Panc1 (cell line): Measurements from ENCODE around the gene MYOZ2. TPM values are rescaled to one million over a fixed set of nuclear protein-coding genes. Genes with fewer than 3 reads are reported as not detected.

Source experiments
- ATAC-seq: fragments of 200-7000 bp; cut with Tn5 transposase; 2 replicates; pipeline ENCODE4 v1.9.1; 2020; ENCODE audit warnings: mild to moderate bottlenecking, moderate library complexity
- BruUV-seq: library from RNA; stranded (reverse); fragments of 400-500 nt; replicated peaks from 2 replicates; lab custom pipeline; 2021; lab: Mats Ljungman, UMichigan
- CTCF ChIA-PET: fragments of 300-600 bp; sonication (Branson Sonifier 250); formaldehyde crosslinking; loops from one replicate; lab custom pipeline; 2022; ENCODE audit warnings: antibody characterized with exemption; lab: Charles Lee
- POLR2A ChIA-PET: fragments of 300-600 bp; sonication (Branson Sonifier 250); formaldehyde crosslinking; loops from one replicate; lab custom pipeline; 2022; ENCODE audit warnings: antibody characterized with exemption; lab: Charles Lee
- DNase-seq: peaks from one replicate; pipeline ENCODE4 v3.0.0-alpha.2; 2010; ENCODE audit warnings: low read depth, low spot score
- H3K27ac ChIP-seq: 2 replicates; pipeline ENCODE4 v1.5.1; 2011; ENCODE audit warnings: mild to moderate bottlenecking, low read length, inconsistent platforms
- H3K27me3 ChIP-seq: fragments of 200-500 bp; sonication (Bioruptor generic); 2 replicates; pipeline ENCODE4 v1.6.0; 2014; ENCODE audit warnings: low read length, inconsistent platforms; ENCODE audit not compliant: control insufficient read depth, insufficient read depth
- H3K36me3 ChIP-seq: fragments of 200-500 bp; sonication (Bioruptor generic); 2 replicates; pipeline ENCODE4 v1.5.1; 2014; ENCODE audit warnings: inconsistent platforms, mild to moderate bottlenecking, low read length, moderate library complexity; ENCODE audit not compliant: control insufficient read depth, insufficient read depth
- H3K4me1 ChIP-seq: 2 replicates; pipeline ENCODE4 v1.5.1; 2011; ENCODE audit warnings: inconsistent platforms, mild to moderate bottlenecking, low read length, moderate library complexity; ENCODE audit not compliant: control insufficient read depth, insufficient read depth
- H3K4me3 ChIP-seq, 2 experiments: 2 replicates each; pipeline ENCODE4 v1.5.1; 2011 to 2012; ENCODE audit warnings: low read depth in 2 of 2, low read length in 2 of 2, mild to moderate bottlenecking in 2 of 2, inconsistent platforms in 1 of 2, moderate library complexity in 1 of 2
- H3K9me3 ChIP-seq: fragments of 200-500 bp; sonication (Bioruptor generic); 2 replicates; pipeline ENCODE4 v1.5.1; 2014; ENCODE audit warnings: low read depth, mild to moderate bottlenecking, inconsistent platforms, low read length, moderate library complexity; ENCODE audit not compliant: control insufficient read depth, insufficient read depth
- CTCF ChIP-seq: fragments of 450-650 bp; IDR thresholded peaks from 2 replicates; pipeline ENCODE4 v1.5.1; 2017; ENCODE audit warnings: mild to moderate bottlenecking
- POLR2AphosphoS5 ChIP-seq: IDR thresholded peaks from 2 replicates; pipeline ENCODE4 v1.6.1; 2012; ENCODE audit warnings: mild to moderate bottlenecking, low read depth, low read length, moderate library complexity
- SIN3A ChIP-seq: IDR thresholded peaks from 2 replicates; pipeline ENCODE4 v1.6.1; 2012; ENCODE audit warnings: low read depth, mild to moderate bottlenecking, low read length, moderate library complexity, borderline replicate concordance; ENCODE audit not compliant: insufficient read depth
- TCF7L2 ChIP-seq: IDR thresholded peaks from 2 replicates; pipeline ENCODE4 v1.6.1; 2011; ENCODE audit warnings: mild to moderate bottlenecking, low read depth, low read length, inconsistent platforms
- in situ Hi-C: cut with HindIII; loops from 2 replicates; pipeline ENCODE4 v1.10.0; 2016; ENCODE audit warnings: low sequenced_read_pairs, low pct_unique_long_range_greater_than_20kb
- intact Hi-C: fragments of 100-400 bp; cut with micrococcal nuclease; formaldehyde crosslinking; loops from one replicate; pipeline ENCODE4 v1.10.0; 2022; ENCODE audit not compliant: unreplicated experiment
- total RNA-seq: library from RNA; stranded (reverse); gene quantifications from one replicate; pipeline ENCODE4 v1.2.1, GENCODE V29; 2021; ENCODE audit not compliant: unreplicated experiment
- TF ChIP-seq, protein P1 (sequence below), 2 experiments: IDR thresholded peaks; 2 replicates each; pipeline ENCODE4 v1.6.1; 2011 to 2012; ENCODE audit warnings: low read depth in 2 of 2, control low read depth in 1 of 2, low read length in 1 of 2, mild to moderate bottlenecking in 1 of 2, moderate library complexity in 1 of 2; ENCODE audit not compliant: insufficient read depth in 1 of 2

MYOZ2 gene
- total RNA-seq, 1 experiment from 2014 or later = not detected

- H3K4me1 ChIP-seq = no peaks in the 10 kb centered on the region
- no peaks in the 10 kb centered on the region for H3K27me3 ChIP-seq
- H3K4me3 ChIP-seq = no peak overlapping the region
- no peak for ATAC-seq
- ChIA-PET POLR2A (no interaction called here), CTCF (no interaction called here)
- TF ChIP-seq, protein P1, sequence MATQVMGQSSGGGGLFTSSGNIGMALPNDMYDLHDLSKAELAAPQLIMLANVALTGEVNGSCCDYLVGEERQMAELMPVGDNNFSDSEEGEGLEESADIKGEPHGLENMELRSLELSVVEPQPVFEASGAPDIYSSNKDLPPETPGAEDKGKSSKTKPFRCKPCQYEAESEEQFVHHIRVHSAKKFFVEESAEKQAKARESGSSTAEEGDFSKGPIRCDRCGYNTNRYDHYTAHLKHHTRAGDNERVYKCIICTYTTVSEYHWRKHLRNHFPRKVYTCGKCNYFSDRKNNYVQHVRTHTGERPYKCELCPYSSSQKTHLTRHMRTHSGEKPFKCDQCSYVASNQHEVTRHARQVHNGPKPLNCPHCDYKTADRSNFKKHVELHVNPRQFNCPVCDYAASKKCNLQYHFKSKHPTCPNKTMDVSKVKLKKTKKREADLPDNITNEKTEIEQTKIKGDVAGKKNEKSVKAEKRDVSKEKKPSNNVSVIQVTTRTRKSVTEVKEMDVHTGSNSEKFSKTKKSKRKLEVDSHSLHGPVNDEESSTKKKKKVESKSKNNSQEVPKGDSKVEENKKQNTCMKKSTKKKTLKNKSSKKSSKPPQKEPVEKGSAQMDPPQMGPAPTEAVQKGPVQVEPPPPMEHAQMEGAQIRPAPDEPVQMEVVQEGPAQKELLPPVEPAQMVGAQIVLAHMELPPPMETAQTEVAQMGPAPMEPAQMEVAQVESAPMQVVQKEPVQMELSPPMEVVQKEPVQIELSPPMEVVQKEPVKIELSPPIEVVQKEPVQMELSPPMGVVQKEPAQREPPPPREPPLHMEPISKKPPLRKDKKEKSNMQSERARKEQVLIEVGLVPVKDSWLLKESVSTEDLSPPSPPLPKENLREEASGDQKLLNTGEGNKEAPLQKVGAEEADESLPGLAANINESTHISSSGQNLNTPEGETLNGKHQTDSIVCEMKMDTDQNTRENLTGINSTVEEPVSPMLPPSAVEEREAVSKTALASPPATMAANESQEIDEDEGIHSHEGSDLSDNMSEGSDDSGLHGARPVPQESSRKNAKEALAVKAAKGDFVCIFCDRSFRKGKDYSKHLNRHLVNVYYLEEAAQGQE (IDR thresholded peaks at IDR 0.05; ENCODE audit: insufficient read depth in 1 of 2, low read depth in 2 of 2, low read length in 1 of 2) = no peak
- TF ChIP-seq TCF7L2 = no peak
- TF ChIP-seq SIN3A = no peak
- no peak for TF ChIP-seq POLR2AphosphoS5
- TF ChIP-seq CTCF = no peak
- no TSS peak for BruUV-seq
- no peak for DNase-seq
- no peak overlapping the region for H3K27ac ChIP-seq
- no peaks in the 10 kb centered on the region for H3K9me3 ChIP-seq
- intact Hi-C loops = no loop called here
- H3K36me3 ChIP-seq = no peaks in the 10 kb centered on the region
- in situ Hi-C loops = no loop called here
Measured at GRCh38 chr4:119099227-119099810, 36.3 kb upstream of the MYOZ2 start.

- Histone ChIP-seq H3K9me3 (no peaks in the 10 kb centered on the region), H3K27me3 (no peaks in the 10 kb centered on the region), H3K4me1 (no peaks in the 10 kb centered on the region), H3K4me3 (no peak overlapping the region), H3K36me3 (no peaks in the 10 kb centered on the region), H3K27ac (no peak overlapping the region)
- DNase-seq = no peak
- intact Hi-C loops (no loop called here), in situ Hi-C loops (no loop called here)
- POLR2A ChIA-PET = no interaction called here
- ATAC-seq = no peak
- TF ChIP-seq CTCF (no peak), SIN3A (no peak), TCF7L2 (no peak), POLR2AphosphoS5 (no peak)
- TF ChIP-seq, protein P1 (IDR thresholded peaks at IDR 0.05; ENCODE audit: insufficient read depth in 1 of 2, low read depth in 2 of 2, low read length in 1 of 2) = no peak
- CTCF ChIA-PET = no interaction called here
- BruUV-seq = no TSS peak
Measured at GRCh38 chr4:119100655-119101054, 35.0 kb upstream of the MYOZ2 start.
